Stimulated activated CD8-positive, alpha-beta memory T cell treated with anti-CD3 and anti-CD28 coated beads, Interleukin-2, amount 100 ng/mL, for 48 hours (primary cell): ENCODE measurements around the gene DIPK1A.

ENCODE experiments used
- DNase-seq, 2 donors: peaks; one replicate each; pipeline ENCODE4 v3.0.0-alpha.2; 2020; ENCODE audit warnings: low read depth in 2 of 2

The DIPK1A gene

GRCh38 chr1:92953491-92953890, 7.8 kb downstream of the DIPK1A start:
- DNase-seq, result no peak

- no peak for DNase-seq
These were observed 8.5 kb downstream of the DIPK1A start for GRCh38 chr1:92952714-92953113.

- no peak for DNase-seq
These were observed 10.1 kb downstream of the DIPK1A start for GRCh38 chr1:92951141-92951582.

- DNase-seq, result no peak
These were observed 11.1 kb downstream of the DIPK1A start for GRCh38 chr1:92949937-92950817.

- no peak for DNase-seq
These were observed 13.2 kb downstream of the DIPK1A start for GRCh38 chr1:92948071-92948470.

GRCh38 chr1:92945748-92946270, 15.5 kb downstream of the DIPK1A start:
- no peak for DNase-seq

GRCh38 chr1:92944901-92945747, 16.1 kb downstream of the DIPK1A start:
- no peak for DNase-seq

- DNase-seq, result no peak
These were observed 17.8 kb downstream of the DIPK1A start for GRCh38 chr1:92943502-92943847.

- DNase-seq, result no peak
These were observed 20.7 kb downstream of the DIPK1A start for GRCh38 chr1:92940541-92940940.

- no peak for DNase-seq
These were observed 23.5 kb downstream of the DIPK1A start for GRCh38 chr1:92937731-92938130.

- DNase-seq, result no peak
These were observed 24.4 kb downstream of the DIPK1A start for GRCh38 chr1:92936865-92937264.

GRCh38 chr1:92934395-92935378, 26.6 kb downstream of the DIPK1A start:
- no peak for DNase-seq

- no peak for DNase-seq
These were observed 27.8 kb downstream of the DIPK1A start for GRCh38 chr1:92933459-92933858.

- no peak for DNase-seq
These were observed 29.6 kb downstream of the DIPK1A start for GRCh38 chr1:92931691-92932090.

- no peak for DNase-seq
These were observed 31.8 kb downstream of the DIPK1A start for GRCh38 chr1:92929461-92929860.

- no peak for DNase-seq
These were observed 33.4 kb downstream of the DIPK1A start for GRCh38 chr1:92927870-92928269.

GRCh38 chr1:92926873-92927272, 34.4 kb downstream of the DIPK1A start:
- DNase-seq, result no peak

- DNase-seq, result no peak
These were observed 36.8 kb downstream of the DIPK1A start for GRCh38 chr1:92924501-92924900.

- DNase-seq, result no peak
These were observed 37.6 kb downstream of the DIPK1A start for GRCh38 chr1:92923664-92924063.

GRCh38 chr1:92922356-92923035, 38.8 kb downstream of the DIPK1A start:
- DNase-seq, result no peak
